Inflammatory macrophage treated with lipopolysaccharide for 4 hours (primary cell): ENCODE data around the gene ATP11A.
"Not testable (repeated sequence)": the region's sequence is repeated elsewhere in the genome, so short reads cannot be mapped to it uniquely, and the experiment has no call there.

ENCODE experiments used
- DNase-seq: peaks from one replicate; pipeline ENCODE4 v3.0.0-alpha.2; 2020

ATP11A gene

GRCh38 chr13:112779856-112780604 is 90.2 kb downstream of the ATP11A start:
- no peak for DNase-seq

- no peak for DNase-seq
These were observed 91.4 kb downstream of the ATP11A start for GRCh38 chr13:112781287-112781686.

- DNase-seq = no peak
These were observed 92.1 kb downstream of the ATP11A start for GRCh38 chr13:112781881-112782361.

- no peak for DNase-seq
These were observed 92.7 kb downstream of the ATP11A start for GRCh38 chr13:112782429-112783010.

- no peak for DNase-seq
These were observed 93.5 kb downstream of the ATP11A start for GRCh38 chr13:112783135-112783977.

- no peak for DNase-seq
These were observed 94.1 kb downstream of the ATP11A start for GRCh38 chr13:112783978-112784371.

GRCh38 chr13:112784811-112785482 is 95.1 kb downstream of the ATP11A start:
- DNase-seq = no peak

GRCh38 chr13:112785483-112785856 is 95.6 kb downstream of the ATP11A start:
- no peak for DNase-seq

GRCh38 chr13:112786810-112787209 is 97.0 kb downstream of the ATP11A start:
- not testable (repeated sequence) for DNase-seq

- DNase-seq = no peak
These were observed 101.2 kb downstream of the ATP11A start for GRCh38 chr13:112790735-112791641.

- no peak for DNase-seq
These were observed 102.0 kb downstream of the ATP11A start for GRCh38 chr13:112791663-112792440.

- DNase-seq = no peak
These were observed 102.7 kb downstream of the ATP11A start for GRCh38 chr13:112792511-112792910.

- DNase-seq = no peak
These were observed 104.0 kb downstream of the ATP11A start for GRCh38 chr13:112793545-112794445.

- DNase-seq = no peak
These were observed 105.4 kb downstream of the ATP11A start for GRCh38 chr13:112795277-112795676.

GRCh38 chr13:112796190-112796915 is 106.5 kb downstream of the ATP11A start:
- DNase-seq = no peak

- DNase-seq = no peak
These were observed 109.6 kb downstream of the ATP11A start for GRCh38 chr13:112799394-112799793.

- no peak for DNase-seq
These were observed 110.2 kb downstream of the ATP11A start for GRCh38 chr13:112800057-112800456.

- not testable (repeated sequence) for DNase-seq
These were observed 111.0 kb downstream of the ATP11A start for GRCh38 chr13:112800807-112801206.

- DNase-seq = no peak
These were observed 113.0 kb downstream of the ATP11A start for GRCh38 chr13:112802802-112803195.
